A549 (cell line): ENCODE data around the gene ACKR2.

ENCODE experiments used
- FOXS1 ChIP-seq: fragments of 250-450 bp; sonication (Bioruptor Pico); IDR thresholded peaks from 2 replicates; pipeline ENCODE4 v1.5.0; 2020; ENCODE audit warnings: mild to moderate bottlenecking, moderate library complexity
- HDAC2 ChIP-seq: fragments of 200-600 bp; sonication (generic); IDR thresholded peaks from 2 replicates; pipeline ENCODE4 v1.6.1; 2016
- JUN ChIP-seq, 2 experiments: fragments of >200 bp; sonication (Bioruptor Twin); formaldehyde crosslinking; IDR thresholded peaks; 2 replicates in 1 of 2; 3 replicates in 1 of 2; pipeline ENCODE4 v1.6.1; 2016 to 2017
- RFX5 ChIP-seq: fragments of 450-650 bp; IDR thresholded peaks from 2 replicates; pipeline ENCODE4 v1.7.1; 2014; ENCODE audit warnings: antibody characterized with exemption, mild to moderate bottlenecking, moderate library complexity
- RNF2 ChIP-seq: fragments of 200-600 bp; sonication (generic); IDR thresholded peaks from 2 replicates; pipeline ENCODE4 v1.6.1; 2016; ENCODE audit warnings: low read depth, mild to moderate bottlenecking, antibody characterized with exemption, moderate library complexity, borderline replicate concordance
- ZSCAN20 ChIP-seq: fragments of 250-450 bp; sonication (Bioruptor Pico); IDR thresholded peaks from 2 replicates; pipeline ENCODE4 v1.8.0; 2022; ENCODE audit warnings: mild to moderate bottlenecking, moderate library complexity
- TF ChIP-seq, protein P1 (sequence below): IDR thresholded peaks from 2 replicates; pipeline ENCODE4 v1.6.1; 2012
- TF ChIP-seq, protein P2 (sequence below): fragments of >200 bp; sonication (Bioruptor Twin); formaldehyde crosslinking; IDR thresholded peaks from 3 replicates; pipeline ENCODE4 v1.5.1; 2016

DNA sequence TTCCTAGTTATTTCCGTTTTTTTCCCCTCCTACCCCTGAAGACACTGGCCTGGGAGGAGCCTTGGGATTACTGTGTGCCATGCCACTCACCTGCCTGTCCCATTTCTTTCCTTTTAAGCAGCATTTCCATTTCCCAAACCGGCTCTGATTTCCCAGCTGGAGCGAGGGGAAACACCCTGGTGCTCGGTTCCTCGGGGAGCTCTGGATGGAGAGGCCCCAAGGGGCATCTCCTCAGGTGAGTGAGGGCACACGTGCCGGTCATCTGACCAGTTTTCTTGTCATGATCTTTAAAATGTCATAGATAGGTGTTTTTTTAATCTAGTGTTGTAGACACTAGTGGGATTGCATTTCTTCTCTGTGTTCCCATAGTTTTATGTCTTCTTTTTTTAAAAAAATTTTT, 99.4 kb downstream of the ACKR2 start:
- TF ChIP-seq, protein P1, sequence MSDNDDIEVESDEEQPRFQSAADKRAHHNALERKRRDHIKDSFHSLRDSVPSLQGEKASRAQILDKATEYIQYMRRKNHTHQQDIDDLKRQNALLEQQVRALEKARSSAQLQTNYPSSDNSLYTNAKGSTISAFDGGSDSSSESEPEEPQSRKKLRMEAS, result no peak
- TF ChIP-seq FOXS1 (CRISPR knock-in tag), result no peak
- no peak for TF ChIP-seq ZSCAN20 (CRISPR knock-in tag)
- no peak for TF ChIP-seq RFX5
- TF ChIP-seq, protein P2, sequence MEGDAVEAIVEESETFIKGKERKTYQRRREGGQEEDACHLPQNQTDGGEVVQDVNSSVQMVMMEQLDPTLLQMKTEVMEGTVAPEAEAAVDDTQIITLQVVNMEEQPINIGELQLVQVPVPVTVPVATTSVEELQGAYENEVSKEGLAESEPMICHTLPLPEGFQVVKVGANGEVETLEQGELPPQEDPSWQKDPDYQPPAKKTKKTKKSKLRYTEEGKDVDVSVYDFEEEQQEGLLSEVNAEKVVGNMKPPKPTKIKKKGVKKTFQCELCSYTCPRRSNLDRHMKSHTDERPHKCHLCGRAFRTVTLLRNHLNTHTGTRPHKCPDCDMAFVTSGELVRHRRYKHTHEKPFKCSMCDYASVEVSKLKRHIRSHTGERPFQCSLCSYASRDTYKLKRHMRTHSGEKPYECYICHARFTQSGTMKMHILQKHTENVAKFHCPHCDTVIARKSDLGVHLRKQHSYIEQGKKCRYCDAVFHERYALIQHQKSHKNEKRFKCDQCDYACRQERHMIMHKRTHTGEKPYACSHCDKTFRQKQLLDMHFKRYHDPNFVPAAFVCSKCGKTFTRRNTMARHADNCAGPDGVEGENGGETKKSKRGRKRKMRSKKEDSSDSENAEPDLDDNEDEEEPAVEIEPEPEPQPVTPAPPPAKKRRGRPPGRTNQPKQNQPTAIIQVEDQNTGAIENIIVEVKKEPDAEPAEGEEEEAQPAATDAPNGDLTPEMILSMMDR, result no peak
- no peak for TF ChIP-seq JUN (IDR thresholded peaks at IDR 0.05)
- TF ChIP-seq HDAC2, result no peak
- no peak for TF ChIP-seq RNF2
